ENCODE measurements around the gene PDGFA. TPM values are rescaled to one million over a fixed set of nuclear protein-coding genes. Genes with fewer than 3 reads are reported as not detected.

PDGFA gene
- total RNA-seq, 1 donor from 2014 or later, result 53.9 TPM

- peak in 1 of 2 donors; percentile 71 for DNase-seq (ENCODE audit: low read depth in 2 of 2)
Measured at GRCh38 chr7:517774-518629, 1.6 kb downstream of the PDGFA start.

- peak in 1 of 2 donors; percentile 80 for DNase-seq (ENCODE audit: low read depth in 2 of 2)
Measured at GRCh38 chr7:516606-517456, 2.8 kb downstream of the PDGFA start.

- DNase-seq (ENCODE audit: low read depth in 2 of 2), result peak in 1 of 2 donors; percentile 11
Measured at GRCh38 chr7:516216-516605, 3.4 kb downstream of the PDGFA start.

DNA sequence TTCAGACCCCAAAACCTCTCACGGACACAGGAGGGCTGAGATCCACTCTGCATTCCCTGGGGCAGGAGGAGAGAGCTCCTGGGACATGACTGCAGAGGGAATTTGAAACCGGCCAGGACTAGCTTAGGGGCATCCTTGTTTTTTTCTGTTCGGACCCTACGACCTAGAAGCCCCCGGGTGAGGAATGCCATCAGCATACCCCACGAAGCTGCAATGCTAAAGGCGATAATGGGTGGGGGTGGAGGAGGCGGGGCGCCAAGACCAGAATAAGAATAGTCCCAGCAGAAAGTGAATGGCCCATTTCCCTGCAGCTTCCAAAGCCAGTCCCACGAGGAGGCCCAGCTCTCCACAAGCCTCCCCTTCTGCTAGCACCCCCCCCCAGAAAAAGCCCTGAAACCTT lies 4.0 kb downstream of the PDGFA start:
- DNase-seq (ENCODE audit: low read depth in 2 of 2), result no peak

GRCh38 chr7:514651-515598 lies 4.7 kb downstream of the PDGFA start:
- peak in 1 of 2 donors; percentile 38 for DNase-seq (ENCODE audit: low read depth in 2 of 2)

DNA sequence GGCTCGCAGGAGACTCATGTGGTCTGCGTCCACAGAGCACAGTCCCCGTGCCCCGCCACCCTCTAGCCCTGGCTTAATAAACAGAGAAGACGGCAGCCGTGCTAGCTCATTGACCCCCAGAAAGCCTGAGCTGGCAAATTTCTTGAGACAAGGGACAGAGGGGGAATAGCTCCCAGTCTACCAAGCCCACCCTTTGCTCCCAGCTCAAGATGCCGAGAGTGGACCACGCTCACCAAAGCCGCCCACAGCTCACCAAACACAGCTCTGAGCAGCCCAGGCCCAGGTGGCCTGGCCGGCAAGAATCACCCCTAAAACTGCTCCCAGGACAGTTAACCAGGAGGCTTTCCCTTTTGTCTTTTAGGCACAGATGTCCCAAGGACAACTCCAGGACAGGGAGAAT lies 5.4 kb downstream of the PDGFA start:
- no peak for DNase-seq (ENCODE audit: low read depth in 2 of 2)

- DNase-seq (ENCODE audit: low read depth in 2 of 2), result peak in 1 of 2 donors; percentile 55
Measured at GRCh38 chr7:513521-514166, 6.0 kb downstream of the PDGFA start.

DNA sequence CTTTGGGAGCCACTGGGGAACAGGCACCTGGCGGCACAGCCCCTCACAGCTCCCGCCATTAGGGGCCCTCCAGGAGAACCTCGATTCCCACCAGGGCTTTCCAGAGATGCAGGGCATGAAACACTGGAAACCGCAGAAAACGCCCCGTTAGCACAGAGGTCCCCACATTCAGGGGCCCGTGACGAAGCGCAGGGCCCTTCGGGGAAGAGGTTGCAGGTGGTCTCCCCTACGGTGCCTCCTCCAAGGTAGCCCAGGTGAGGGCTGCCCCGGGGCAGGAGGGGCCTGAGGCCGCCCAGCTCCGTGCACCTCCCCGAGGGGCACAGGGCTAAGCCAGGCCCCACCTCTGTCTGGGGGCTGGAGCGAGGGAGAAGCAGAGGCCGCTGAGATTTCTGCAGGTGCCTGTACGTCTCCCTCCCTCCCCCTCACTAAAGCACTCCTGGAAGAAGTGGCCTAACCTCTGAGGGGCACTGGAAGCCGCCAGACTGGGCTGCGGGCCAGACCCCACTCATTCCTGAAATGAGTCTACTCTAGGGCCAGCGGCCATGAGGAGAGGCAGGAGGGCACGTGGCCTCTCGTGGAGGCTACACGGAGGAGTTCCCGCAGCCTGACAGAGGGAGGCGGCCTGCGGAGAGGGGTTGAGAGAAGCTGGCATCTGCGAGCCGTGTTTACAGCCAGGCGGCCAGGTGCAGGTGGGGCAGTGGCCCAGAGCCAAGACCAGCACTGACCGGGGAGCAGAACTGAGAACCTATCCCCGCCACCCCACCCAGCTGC lies 6.9 kb downstream of the PDGFA start:
- DNase-seq (ENCODE audit: low read depth in 2 of 2), result peak in 1 of 2 donors; percentile 14

DNA sequence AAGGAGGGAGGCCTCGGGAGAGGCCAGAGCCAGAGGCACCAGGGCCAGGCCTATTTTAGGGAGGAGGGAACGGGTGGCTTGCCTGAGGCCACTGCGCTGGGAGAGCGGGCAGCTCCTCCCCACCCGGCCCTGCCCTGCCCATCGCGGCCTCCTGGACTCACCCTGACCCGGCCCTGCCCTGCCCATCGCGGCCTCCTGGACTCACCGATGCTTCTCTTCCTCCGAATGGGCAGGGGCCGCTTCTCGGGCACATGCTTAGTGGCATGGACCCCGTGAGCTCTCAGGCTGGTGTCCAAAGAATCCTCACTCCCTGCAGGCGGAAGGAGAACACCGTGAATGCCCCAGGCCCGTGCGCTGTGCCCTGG lies 7.5 kb downstream of the PDGFA start:
- no peak for DNase-seq (ENCODE audit: low read depth in 2 of 2)

- DNase-seq (ENCODE audit: low read depth in 2 of 2), result no peak
Measured at GRCh38 chr7:511476-512145, 8.0 kb downstream of the PDGFA start.

GRCh38 chr7:510782-511281 lies 8.8 kb downstream of the PDGFA start:
- no peak for DNase-seq (ENCODE audit: low read depth in 2 of 2)

- DNase-seq (ENCODE audit: low read depth in 2 of 2), result no peak
Measured at GRCh38 chr7:510131-510481, 9.5 kb downstream of the PDGFA start.

GRCh38 chr7:509426-510130 lies 10.1 kb downstream of the PDGFA start:
- DNase-seq (ENCODE audit: low read depth in 2 of 2), result no peak

DNA sequence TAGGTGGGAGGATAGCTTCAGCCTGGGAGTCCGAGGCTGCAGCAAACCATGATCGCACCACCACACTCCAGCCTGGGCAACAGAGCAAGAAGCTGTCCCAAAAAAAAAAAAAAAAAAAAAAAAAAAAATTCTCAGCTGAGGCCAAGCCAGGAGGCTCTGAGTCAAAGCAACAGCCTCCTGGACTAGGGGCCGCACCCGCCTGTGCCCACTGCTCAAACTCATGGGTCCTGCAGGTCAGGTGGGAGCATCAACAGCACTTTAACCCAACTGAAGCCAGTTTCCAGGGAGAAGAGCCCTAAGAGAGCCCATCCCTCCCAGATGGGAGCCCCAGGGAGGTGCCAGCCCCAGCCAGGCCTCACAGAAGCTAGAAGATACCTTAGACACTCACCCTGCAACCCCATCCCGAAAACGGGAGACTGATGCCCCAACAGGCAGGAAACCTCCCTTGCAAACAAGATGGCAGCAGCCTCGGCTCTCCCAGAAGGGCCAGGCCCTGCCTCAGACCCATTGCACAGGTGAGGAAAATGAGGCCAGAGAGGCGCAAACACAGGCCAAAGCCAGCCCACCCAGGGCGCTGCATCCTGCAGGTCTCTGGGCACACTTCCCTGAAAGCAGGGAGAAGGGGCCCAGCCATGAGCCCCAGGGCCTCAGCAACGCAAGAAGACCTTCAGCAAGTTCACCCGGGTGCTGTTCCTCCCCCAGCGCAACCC lies 11.0 kb downstream of the PDGFA start:
- no peak for DNase-seq (ENCODE audit: low read depth in 2 of 2)

DNA sequence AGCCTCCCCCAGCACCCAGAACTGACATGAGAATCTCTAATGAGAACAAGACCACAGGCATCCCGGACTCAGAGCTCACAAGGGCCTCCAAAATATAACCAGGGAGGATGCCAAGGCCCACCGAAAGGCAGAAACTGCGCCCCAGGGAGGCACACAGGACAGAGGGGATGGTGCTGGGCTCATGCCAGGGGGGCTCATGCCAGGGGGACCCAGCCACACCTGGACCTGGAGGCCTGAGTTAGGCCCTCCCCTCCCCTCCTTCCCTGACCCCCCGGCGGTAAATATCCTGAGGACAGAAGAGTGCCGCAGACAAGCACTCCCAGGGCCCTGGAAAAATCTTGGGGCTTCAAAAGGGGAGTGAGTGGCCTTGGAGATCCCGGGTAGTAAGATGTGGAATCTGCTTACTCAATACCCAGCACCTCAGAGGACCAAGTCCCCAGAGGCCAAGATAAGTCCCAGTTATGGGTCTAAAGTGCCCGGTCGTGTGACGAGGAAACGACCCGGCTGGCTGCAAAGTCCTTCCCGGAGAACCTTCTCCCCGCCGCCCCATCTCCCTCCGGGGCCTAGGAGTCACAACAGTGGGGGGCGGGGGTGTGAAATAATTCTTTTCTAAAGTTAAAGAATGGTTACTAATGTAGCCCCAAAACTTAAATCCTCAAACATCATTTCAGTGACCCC lies 11.9 kb downstream of the PDGFA start:
- no peak for DNase-seq (ENCODE audit: low read depth in 2 of 2)

DNA sequence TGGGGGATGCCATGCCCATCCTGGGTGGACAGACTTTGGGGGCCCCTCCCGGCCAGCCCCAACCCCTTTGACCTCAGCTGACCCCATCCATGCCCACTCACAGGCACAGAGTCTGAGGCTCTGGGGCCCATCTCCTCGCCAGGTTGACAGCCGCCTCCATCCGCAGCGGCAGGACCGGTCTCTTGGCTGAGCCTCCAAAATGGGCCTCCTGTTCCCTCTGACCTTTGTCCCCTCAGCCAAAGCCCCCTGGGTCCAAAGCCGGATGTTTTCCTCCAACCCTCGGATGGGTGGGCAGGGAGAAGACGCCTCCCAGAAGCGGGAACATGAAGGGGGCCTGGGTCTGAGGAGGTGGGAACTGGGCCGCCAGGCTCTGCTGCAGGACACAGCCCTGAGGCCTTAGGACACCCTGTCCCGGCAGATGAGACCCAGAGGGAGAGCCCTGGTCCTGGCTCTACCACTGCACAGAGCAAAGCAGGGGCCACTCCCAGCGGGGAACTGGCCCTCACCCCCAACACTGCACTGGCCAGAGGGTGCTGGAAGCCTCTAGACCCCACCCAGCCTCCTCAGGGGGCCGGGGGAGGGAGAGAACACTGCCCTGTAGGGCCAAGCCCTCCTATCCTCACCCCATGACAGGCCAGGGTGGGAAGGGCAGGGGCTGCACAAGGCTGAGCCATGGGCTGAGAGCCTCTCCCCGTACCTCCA lies 12.6 kb downstream of the PDGFA start:
- no peak for DNase-seq (ENCODE audit: low read depth in 2 of 2)

- DNase-seq (ENCODE audit: low read depth in 2 of 2), result no peak
Measured at GRCh38 chr7:506391-506831, 13.2 kb downstream of the PDGFA start.

All from dermis microvascular lymphatic vessel endothelial cell (primary cell).